Smooth muscle cell (in vitro differentiated cells): ENCODE measurements around the gene IGSF5. TPM values are rescaled to one million over a fixed set of nuclear protein-coding genes. Genes with fewer than 3 reads are reported as not detected.

ENCODE experiments used
- DNase-seq: peaks from one replicate; lab custom pipeline; 2025; ENCODE audit not compliant: unreplicated experiment; lab: John Stamatoyannopoulos, UW
- H2AFZ ChIP-seq: fragments of 200-600 bp; sonication (generic); 2 replicates; pipeline ENCODE4 v1.6.0; 2016; ENCODE audit warnings: antibody characterized with exemption, low read depth, mild to moderate bottlenecking
- H3F3A ChIP-seq: fragments of 200-600 bp; sonication (generic); 2 replicates; pipeline ENCODE4 v1.6.0; 2017; ENCODE audit warnings: antibody characterized with exemption, low read depth
- H3K27ac ChIP-seq: fragments of 200-600 bp; sonication (generic); 2 replicates; pipeline ENCODE4 v1.5.1; 2016; ENCODE audit warnings: low read depth, mild to moderate bottlenecking
- H3K27me3 ChIP-seq: fragments of 200-600 bp; sonication (generic); 2 replicates; pipeline ENCODE4 v1.6.1; 2016; ENCODE audit warnings: low read depth, mild to moderate bottlenecking
- H3K36me3 ChIP-seq: fragments of 200-600 bp; sonication (generic); 2 replicates; pipeline ENCODE4 v1.5.1; 2016; ENCODE audit warnings: low read depth
- H3K4me1 ChIP-seq: fragments of 200-600 bp; sonication (generic); 2 replicates; pipeline ENCODE4 v1.5.1; 2016; ENCODE audit warnings: low read depth
- H3K4me2 ChIP-seq: fragments of 200-600 bp; sonication (generic); 2 replicates; pipeline ENCODE4 v1.6.0; 2016; ENCODE audit warnings: mild to moderate bottlenecking
- H3K4me3 ChIP-seq: fragments of 200-600 bp; sonication (generic); 2 replicates; pipeline ENCODE4 v1.5.1; 2016; ENCODE audit warnings: mild to moderate bottlenecking
- H3K79me2 ChIP-seq: fragments of 200-600 bp; sonication (generic); 2 replicates; pipeline ENCODE4 v1.6.0; 2016; ENCODE audit warnings: low read depth, mild to moderate bottlenecking
- H3K9ac ChIP-seq: fragments of 200-600 bp; sonication (generic); 2 replicates; pipeline ENCODE4 v1.6.0; 2016; ENCODE audit warnings: low read depth
- H3K9me3 ChIP-seq: fragments of 200-600 bp; sonication (generic); replicated peaks from 2 replicates; pipeline ENCODE4 v1.5.1; 2016; ENCODE audit warnings: low read depth
- H4K20me1 ChIP-seq: fragments of 200-600 bp; sonication (generic); 2 replicates; pipeline ENCODE4 v1.6.0; 2016; ENCODE audit warnings: low read depth
- CTCF ChIP-seq: fragments of 200-600 bp; sonication (generic); IDR thresholded peaks from 2 replicates; pipeline ENCODE4 v1.5.1; 2017; ENCODE audit warnings: borderline replicate concordance, mild to moderate bottlenecking, antibody characterized with exemption; ENCODE audit not compliant: insufficient read depth, poor library complexity, severe bottlenecking
- WGBS: methylation state at CpG from one replicate; pipeline ENCODE4 v1.1.7; 2016; ENCODE audit warnings: low lambda C conversion rate; 5-methylcytosine and 5-hydroxymethylcytosine counted together
- polyA plus RNA-seq: library from polyadenylated mRNA; unstranded; fragments of >200 nt; fragmentation: Nextera tagmentation; extraction: Ambion mirVana; gene quantifications from 2 replicates; pipeline ENCODE4 v1.2.1, GENCODE V29; 2016
- total RNA-seq: library from RNA; depleted of rRNA; stranded (reverse); fragments of >200 nt; gene quantifications from 2 replicates; pipeline ENCODE4 v1.2.3, GENCODE V29; 2014

IGSF5 gene
- total and polyA plus RNA-seq, 2 experiments from 2014 or later, result 0.30 to 0.63 TPM

- Histone ChIP-seq H3K79me2 (no peaks in the 10 kb centered on the region), H4K20me1 (no peaks in the 10 kb centered on the region), H3K27me3 (no peaks in the 10 kb centered on the region), H3K9ac (no peak overlapping the region), H2AFZ (no peak overlapping the region), H3K4me3 (no peak overlapping the region), H3K4me1 (no peaks in the 10 kb centered on the region), H3F3A (no peaks in the 10 kb centered on the region), H3K9me3 (no peaks in the 10 kb centered on the region), H3K36me3 (no peaks in the 10 kb centered on the region), H3K27ac (no peak overlapping the region), H3K4me2 (no peak overlapping the region)
- TF ChIP-seq CTCF, result no peak
- DNase-seq, result no peak
- WGBS, result 83% methylated on average over 2 of the region's 2 CpGs
Measured at GRCh38 chr21:39802217-39802616, 57.2 kb downstream of the IGSF5 start.

GRCh38 chr21:39803393-39803792 lies 58.4 kb downstream of the IGSF5 start:
- Histone ChIP-seq H3K27me3 (no peaks in the 10 kb centered on the region), H3K36me3 (no peaks in the 10 kb centered on the region), H3K4me1 (no peaks in the 10 kb centered on the region), H3K4me2 (no peak overlapping the region), H3K79me2 (no peaks in the 10 kb centered on the region), H4K20me1 (no peaks in the 10 kb centered on the region), H2AFZ (no peak overlapping the region), H3K9me3 (no peaks in the 10 kb centered on the region), H3K27ac (no peak overlapping the region), H3K9ac (no peak overlapping the region), H3F3A (no peaks in the 10 kb centered on the region), H3K4me3 (no peak overlapping the region)
- 79% methylated on average over 1 of the region's 1 CpG for WGBS
- DNase-seq, result no peak
- no peak for TF ChIP-seq CTCF

GRCh38 chr21:39804240-39804639 lies 59.3 kb downstream of the IGSF5 start:
- H3K9ac ChIP-seq, result no peak overlapping the region
- no peak overlapping the region for H2AFZ ChIP-seq
- no peak overlapping the region for H3K27ac ChIP-seq
- TF ChIP-seq CTCF, result no peak
- no peaks in the 10 kb centered on the region for H3K27me3 ChIP-seq
- DNase-seq, result no peak
- no peaks in the 10 kb centered on the region for H3K79me2 ChIP-seq
- no peaks in the 10 kb centered on the region for H4K20me1 ChIP-seq
- no peaks in the 10 kb centered on the region for H3K4me1 ChIP-seq
- H3K36me3 ChIP-seq, result no peaks in the 10 kb centered on the region
- whole genome bisulfite sequencing, result 78% methylated on average over 3 of the region's 3 CpGs
- no peaks in the 10 kb centered on the region for H3F3A ChIP-seq
- no peaks in the 10 kb centered on the region for H3K9me3 ChIP-seq
- H3K4me2 ChIP-seq, result no peak overlapping the region
- H3K4me3 ChIP-seq, result no peak overlapping the region

GRCh38 chr21:39805983-39806382 lies 61.0 kb downstream of the IGSF5 start:
- H2AFZ ChIP-seq, result no peak overlapping the region
- no peaks in the 10 kb centered on the region for H3K79me2 ChIP-seq
- H3K27me3 ChIP-seq, result no peaks in the 10 kb centered on the region
- no peak for DNase-seq
- no peak overlapping the region for H3K4me3 ChIP-seq
- WGBS, result 80% methylated on average over 1 of the region's 1 CpG
- no peak for TF ChIP-seq CTCF
- no peaks in the 10 kb centered on the region for H3K4me1 ChIP-seq
- no peaks in the 10 kb centered on the region for H4K20me1 ChIP-seq
- no peak overlapping the region for H3K4me2 ChIP-seq
- no peak overlapping the region for H3K9ac ChIP-seq
- H3K27ac ChIP-seq, result no peak overlapping the region
- H3K36me3 ChIP-seq, result no peaks in the 10 kb centered on the region
- H3K9me3 ChIP-seq, result no peaks in the 10 kb centered on the region
- H3F3A ChIP-seq, result no peaks in the 10 kb centered on the region
